WTC11 (cell line): ENCODE measurements around the gene CA11. TPM values are rescaled to one million over a fixed set of nuclear protein-coding genes. Genes with fewer than 3 reads are reported as not detected.

Source experiments
- ATAC-seq: fragments of 200-7000 bp; cut with Tn5 transposase; 2 replicates; pipeline ENCODE4 v1.10.0; 2021; ENCODE audit warnings: mild to moderate bottlenecking, moderate library complexity
- CTCF ChIA-PET: fragments of 300-600 bp; sonication (Branson Sonifier 250); formaldehyde crosslinking; loops from one replicate; lab custom pipeline; 2021; ENCODE audit warnings: antibody characterized with exemption; lab: Charles Lee
- POLR2A ChIA-PET: fragments of 350-600 bp; sonication (Branson Sonifier 250); formaldehyde crosslinking; loops from one replicate; lab custom pipeline; 2021; ENCODE audit warnings: antibody characterized with exemption; lab: Charles Lee
- DNase-seq: peaks from one replicate; pipeline ENCODE4 v3.0.0; 2021; ENCODE audit warnings: low spot score
- H3K27ac Mint-ChIP-seq: 2 replicates; pipeline ENCODE4 v1.8.0; 2021; ENCODE audit warnings: mixed read lengths
- H3K27me3 Mint-ChIP-seq: 2 replicates; pipeline ENCODE4 v1.8.0; 2021; ENCODE audit warnings: low read depth, mild to moderate bottlenecking, moderate library complexity, mixed read lengths
- H3K36me3 Mint-ChIP-seq: 2 replicates; pipeline ENCODE4 v1.8.0; 2021; ENCODE audit warnings: mixed read lengths
- H3K4me1 Mint-ChIP-seq: 2 replicates; pipeline ENCODE4 v1.8.0; 2022; ENCODE audit warnings: mixed read lengths
- H3K4me3 Mint-ChIP-seq: 2 replicates; pipeline ENCODE4 v1.8.0; 2021; ENCODE audit warnings: mild to moderate bottlenecking, moderate library complexity, mixed read lengths
- H3K9me3 Mint-ChIP-seq: 2 replicates; pipeline ENCODE4 v1.8.0; 2021; ENCODE audit warnings: mixed read lengths
- ARID4B ChIP-seq: sonication (generic); formaldehyde crosslinking; IDR thresholded peaks from 2 replicates; pipeline ENCODE4 v1.8.0; 2023; ENCODE audit warnings: missing genetic modification reagents, mild to moderate bottlenecking, borderline replicate concordance
- ATF3 ChIP-seq: sonication (generic); formaldehyde crosslinking; conservative IDR thresholded peaks from 2 replicates; pipeline ENCODE4 v1.8.1; 2022; ENCODE audit warnings: mild to moderate bottlenecking, missing genetic modification reagents
- ATF6 ChIP-seq: sonication (generic); formaldehyde crosslinking; IDR thresholded peaks from 2 replicates; pipeline ENCODE4 v1.8.1; 2023; ENCODE audit warnings: mild to moderate bottlenecking, missing genetic modification reagents
- E2F5 ChIP-seq: sonication (generic); formaldehyde crosslinking; IDR thresholded peaks from 2 replicates; pipeline ENCODE4 v1.8.1; 2022; ENCODE audit warnings: mild to moderate bottlenecking, moderate library complexity, missing genetic modification reagents
- ELF4 ChIP-seq: sonication (generic); formaldehyde crosslinking; IDR thresholded peaks from 2 replicates; pipeline ENCODE4 v1.8.1; 2022; ENCODE audit warnings: low read depth, mild to moderate bottlenecking, moderate library complexity, missing genetic modification reagents
- EMX1 ChIP-seq: fragments of 250-450 bp; sonication (Bioruptor Pico); IDR thresholded peaks from 2 replicates; pipeline ENCODE4 v1.8.0; 2021; ENCODE audit warnings: mild to moderate bottlenecking
- GABPB1 ChIP-seq: sonication (generic); formaldehyde crosslinking; IDR thresholded peaks from 2 replicates; pipeline ENCODE4 v1.8.1; 2023; ENCODE audit warnings: mild to moderate bottlenecking, missing genetic modification reagents
- HMGA2 ChIP-seq: fragments of 250-450 bp; sonication (Bioruptor Pico); IDR thresholded peaks from 2 replicates; pipeline ENCODE4 v1.4.0; 2021; ENCODE audit warnings: mild to moderate bottlenecking, moderate library complexity
- HMGXB4 ChIP-seq: sonication (generic); formaldehyde crosslinking; IDR thresholded peaks from 2 replicates; pipeline ENCODE4 v1.8.1; 2023; ENCODE audit warnings: mild to moderate bottlenecking, moderate library complexity, missing genetic modification reagents
- NR1H2 ChIP-seq: sonication (generic); formaldehyde crosslinking; IDR thresholded peaks from 2 replicates; pipeline ENCODE4 v1.9.0; 2021; ENCODE audit warnings: mild to moderate bottlenecking, moderate library complexity, missing genetic modification reagents
- RORB ChIP-seq: fragments of 250-450 bp; sonication (Bioruptor Pico); IDR thresholded peaks from 2 replicates; pipeline ENCODE4 v1.9.0; 2021; ENCODE audit warnings: mild to moderate bottlenecking
- SMAD3 ChIP-seq: sonication (generic); formaldehyde crosslinking; IDR thresholded peaks from 2 replicates; pipeline ENCODE4 v1.8.0; 2022; ENCODE audit warnings: missing genetic modification reagents, mild to moderate bottlenecking, borderline replicate concordance
- SP1 ChIP-seq: sonication (generic); formaldehyde crosslinking; conservative IDR thresholded peaks from 2 replicates; pipeline ENCODE4 v1.8.1; 2022; ENCODE audit warnings: missing genetic modification reagents
- USF2 ChIP-seq: sonication (generic); formaldehyde crosslinking; IDR thresholded peaks from 2 replicates; pipeline ENCODE4 v1.8.1; 2023; ENCODE audit warnings: mild to moderate bottlenecking, missing genetic modification reagents, moderate library complexity
- ZNF232 ChIP-seq: sonication (generic); formaldehyde crosslinking; IDR thresholded peaks from 2 replicates; pipeline ENCODE4 v1.8.0; 2022; ENCODE audit warnings: mild to moderate bottlenecking, missing genetic modification reagents
- ZNF263 ChIP-seq: sonication (generic); formaldehyde crosslinking; IDR thresholded peaks from 2 replicates; pipeline ENCODE4 v1.8.1; 2022; ENCODE audit warnings: low read depth, mild to moderate bottlenecking, moderate library complexity, missing genetic modification reagents
- ZNF416 ChIP-seq: fragments of 250-450 bp; sonication (Bioruptor Pico); IDR thresholded peaks from 2 replicates; pipeline ENCODE4 v1.9.0; 2021; ENCODE audit warnings: mild to moderate bottlenecking, inconsistent platforms
- ZNF423 ChIP-seq: fragments of 250-450 bp; sonication (Bioruptor Pico); IDR thresholded peaks from 2 replicates; pipeline ENCODE4 v2.1.2; 2022; ENCODE audit warnings: mild to moderate bottlenecking, moderate library complexity
- total RNA-seq: library from RNA; stranded (reverse); gene quantifications from 3 replicates; pipeline ENCODE4 v1.2.3, GENCODE V29; 2021

CA11 gene
- total RNA-seq, 1 experiment from 2014 or later: 41.4 TPM

GRCh38 chr19:48609571-48610108 is 36.3 kb downstream of the CA11 start:
- Mint-ChIP-seq H3K4me3 (no peak overlapping the region), H3K4me1 (peaks cover 12% of the 10 kb centered on the region), H3K27ac (no peak overlapping the region), H3K36me3 (no peaks in the 10 kb centered on the region), H3K27me3 (no peaks in the 10 kb centered on the region), H3K9me3 (no peaks in the 10 kb centered on the region)
- CTCF ChIA-PET: interaction anchor here (0.7 to 4.9 kb wide), 26 partner anchors 8 to 390 kb away, joined by 3 to 68 read pairs (median 6); partner anchors contain the start of genes KDELR1, RPL18, SPHK2 and SYNGR4
- TF ChIP-seq SMAD3 (CRISPR knock-in tag): no peak
- no peak for TF ChIP-seq ZNF232
- TF ChIP-seq ZNF263: no peak
- no peak for TF ChIP-seq ARID4B (CRISPR knock-in tag)
- TF ChIP-seq EMX1 (CRISPR knock-in tag): no peak
- no peak for TF ChIP-seq NR1H2
- TF ChIP-seq SP1 (CRISPR knock-in tag): no peak
- TF ChIP-seq E2F5 (CRISPR knock-in tag): no peak
- TF ChIP-seq ELF4 (CRISPR knock-in tag): no peak
- TF ChIP-seq ATF6 (CRISPR knock-in tag): no peak
- POLR2A ChIA-PET: interaction anchor here (0.6 to 2.5 kb wide), 4 partner anchors 9 to 291 kb away, joined by 3 to 14 read pairs (median 6); partner anchors contain the start of genes RPL18 and SPHK2
- no peak for ATAC-seq
- no peak for DNase-seq

GRCh38 chr19:48608798-48609263 is 37.2 kb downstream of the CA11 start:
- ChIA-PET CTCF (interaction anchor here (0.6 to 4.9 kb wide), 38 partner anchors 9 to 1009 kb away, joined by 3 to 68 read pairs (median 5); partner anchors contain the start of genes KDELR1, RPL18, SPHK2 and SYNGR4), POLR2A (interaction anchor here (0.6 to 2.5 kb wide), 4 partner anchors 10 to 292 kb away, joined by 3 to 14 read pairs (median 6); partner anchors contain the start of genes RPL18 and SPHK2)
- H3K9me3 Mint-ChIP-seq: no peaks in the 10 kb centered on the region
- H3K27me3 Mint-ChIP-seq: no peaks in the 10 kb centered on the region
- H3K4me1 Mint-ChIP-seq: peaks cover 4% of the 10 kb centered on the region
- TF ChIP-seq ZNF232 (no peak), ZNF423 (CRISPR knock-in tag) (peak; percentile 66; the same call in 1 of the 2 replicates), HMGA2 (no peak), SP1 (CRISPR knock-in tag) (0 out of 2 replicates have a peak, but pooled peaks have one; percentile 19), RORB (CRISPR knock-in tag) (no peak)
- peak overlapping the region; percentile 37; the same call in 1 of the 2 replicates for H3K4me3 Mint-ChIP-seq
- ATAC-seq (peak; percentile 84), DNase-seq (peak; percentile 63)
- no peak overlapping the region for H3K27ac Mint-ChIP-seq
- no peaks in the 10 kb centered on the region for H3K36me3 Mint-ChIP-seq

- Mint-ChIP-seq H3K9me3 (no peaks in the 10 kb centered on the region), H3K4me3 (no peak overlapping the region), H3K36me3 (no peaks in the 10 kb centered on the region), H3K4me1 (no peaks in the 10 kb centered on the region), H3K27me3 (no peaks in the 10 kb centered on the region), H3K27ac (no peak overlapping the region)
- DNase-seq (no peak), ATAC-seq (no peak)
- CTCF ChIA-PET: interaction anchor here (1.2 to 4.9 kb wide), 2 partner anchors 18 to 23 kb away, joined by 6 to 68 read pairs; no protein-coding TSS in a partner anchor
- POLR2A ChIA-PET: no interaction called here
- TF ChIP-seq HMGXB4 (CRISPR knock-in tag) (no peak), ATF3 (no peak), GABPB1 (CRISPR knock-in tag) (no peak), USF2 (no peak), ZNF416 (CRISPR knock-in tag) (no peak)
Measured at GRCh38 chr19:48607359-48607755, 38.6 kb downstream of the CA11 start.
